Hepatocyte (in vitro differentiated cells): ENCODE results near the gene ARHGAP15.

ENCODE experiments used
- EZH2 ChIP-seq: fragments of 200-600 bp; sonication (generic); IDR thresholded peaks from 2 replicates; pipeline ENCODE4 v1.6.1; 2016; ENCODE audit warnings: antibody characterized with exemption, mild to moderate bottlenecking, borderline replicate concordance
- EZH2phosphoT487 ChIP-seq: fragments of 200-600 bp; sonication (generic); IDR thresholded peaks from one replicate; pipeline ENCODE4 v1.6.1; 2018; ENCODE audit warnings: antibody characterized with exemption, mild to moderate bottlenecking, low read depth, moderate library complexity; ENCODE audit not compliant: unreplicated experiment, severe bottlenecking
- TF ChIP-seq, protein P1 (sequence below): fragments of 200-600 bp; sonication (generic); IDR thresholded peaks from 2 replicates; pipeline ENCODE4 v1.5.1; 2016; ENCODE audit warnings: antibody characterized with exemption, mild to moderate bottlenecking; ENCODE audit not compliant: poor library complexity

DNA sequence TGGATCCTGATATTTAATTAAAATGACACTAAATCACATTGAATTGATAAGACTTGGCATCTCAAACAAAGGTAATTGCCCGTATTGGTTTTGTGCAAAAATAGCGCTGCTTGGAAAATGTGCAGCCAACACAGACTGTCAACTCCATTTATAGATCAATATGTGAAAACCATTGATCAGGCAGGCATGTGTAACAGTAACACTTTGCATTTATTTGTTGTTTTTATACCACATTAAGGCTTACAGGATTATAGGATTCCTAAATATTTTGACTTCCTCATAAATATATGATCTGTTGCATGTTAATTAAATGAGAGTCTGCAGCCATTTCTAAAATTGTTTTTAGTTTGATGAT, 30.2 kb downstream of the ARHGAP15 start:
- TF ChIP-seq EZH2, result no peak
- TF ChIP-seq, protein P1, sequence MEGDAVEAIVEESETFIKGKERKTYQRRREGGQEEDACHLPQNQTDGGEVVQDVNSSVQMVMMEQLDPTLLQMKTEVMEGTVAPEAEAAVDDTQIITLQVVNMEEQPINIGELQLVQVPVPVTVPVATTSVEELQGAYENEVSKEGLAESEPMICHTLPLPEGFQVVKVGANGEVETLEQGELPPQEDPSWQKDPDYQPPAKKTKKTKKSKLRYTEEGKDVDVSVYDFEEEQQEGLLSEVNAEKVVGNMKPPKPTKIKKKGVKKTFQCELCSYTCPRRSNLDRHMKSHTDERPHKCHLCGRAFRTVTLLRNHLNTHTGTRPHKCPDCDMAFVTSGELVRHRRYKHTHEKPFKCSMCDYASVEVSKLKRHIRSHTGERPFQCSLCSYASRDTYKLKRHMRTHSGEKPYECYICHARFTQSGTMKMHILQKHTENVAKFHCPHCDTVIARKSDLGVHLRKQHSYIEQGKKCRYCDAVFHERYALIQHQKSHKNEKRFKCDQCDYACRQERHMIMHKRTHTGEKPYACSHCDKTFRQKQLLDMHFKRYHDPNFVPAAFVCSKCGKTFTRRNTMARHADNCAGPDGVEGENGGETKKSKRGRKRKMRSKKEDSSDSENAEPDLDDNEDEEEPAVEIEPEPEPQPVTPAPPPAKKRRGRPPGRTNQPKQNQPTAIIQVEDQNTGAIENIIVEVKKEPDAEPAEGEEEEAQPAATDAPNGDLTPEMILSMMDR, result no peak
- no peak for TF ChIP-seq EZH2phosphoT487
